Measurements from ENCODE around the gene FAHD2A. TPM values are rescaled to one million over a fixed set of nuclear protein-coding genes. Genes with fewer than 3 reads are reported as not detected.
A peak's percentile ranks its signal among the peaks of the same experiment; 100 is the strongest.

The FAHD2A gene
- total RNA-seq, 1 donor from 2014 or later, result 40.4 TPM

DNA sequence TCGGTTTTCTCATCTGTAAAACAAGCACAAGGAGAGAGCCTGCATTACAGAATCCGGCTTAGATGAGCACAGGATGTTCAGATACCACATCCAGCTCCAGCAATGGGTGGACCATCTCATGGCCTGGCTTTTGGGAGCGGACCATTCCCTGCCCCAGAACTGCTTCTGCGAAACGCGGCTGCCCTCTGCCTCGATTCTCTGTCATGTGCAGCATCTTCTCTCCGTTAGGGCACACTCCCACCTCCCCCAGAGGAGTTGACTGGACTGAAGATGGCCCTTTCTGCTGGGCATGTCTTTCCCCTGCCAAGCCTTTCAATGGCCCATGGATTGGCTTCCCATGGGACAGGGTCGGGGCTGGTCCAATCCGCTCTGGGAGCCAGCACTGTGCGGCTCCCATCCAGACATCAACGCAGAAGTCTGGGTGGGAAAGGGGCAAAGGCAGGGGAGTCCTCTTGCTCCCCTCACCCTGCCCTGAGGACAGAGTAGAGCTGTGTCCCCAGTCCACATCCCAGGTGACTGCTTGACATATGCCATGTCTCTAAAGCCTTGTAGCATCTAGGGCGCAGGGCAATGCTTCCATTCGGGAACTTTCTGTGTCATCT, 14.3 kb upstream of the FAHD2A start:
- no peak overlapping the region for H3K4me3 Mint-ChIP-seq (ENCODE audit: unreplicated experiment)
- H3K36me3 Mint-ChIP-seq (ENCODE audit: unreplicated experiment), result no peaks in the 10 kb centered on the region
- H3K27ac Mint-ChIP-seq (ENCODE audit: unreplicated experiment), result no peak overlapping the region
- H3K27me3 Mint-ChIP-seq (ENCODE audit: unreplicated experiment), result peaks cover 2% of the 10 kb centered on the region
- H3K9me3 Mint-ChIP-seq (ENCODE audit: unreplicated experiment), result no peaks in the 10 kb centered on the region
- peak; percentile 78 for DNase-seq (ENCODE audit: extremely low spot score, unreplicated experiment)
- TF ChIP-seq, protein P1, sequence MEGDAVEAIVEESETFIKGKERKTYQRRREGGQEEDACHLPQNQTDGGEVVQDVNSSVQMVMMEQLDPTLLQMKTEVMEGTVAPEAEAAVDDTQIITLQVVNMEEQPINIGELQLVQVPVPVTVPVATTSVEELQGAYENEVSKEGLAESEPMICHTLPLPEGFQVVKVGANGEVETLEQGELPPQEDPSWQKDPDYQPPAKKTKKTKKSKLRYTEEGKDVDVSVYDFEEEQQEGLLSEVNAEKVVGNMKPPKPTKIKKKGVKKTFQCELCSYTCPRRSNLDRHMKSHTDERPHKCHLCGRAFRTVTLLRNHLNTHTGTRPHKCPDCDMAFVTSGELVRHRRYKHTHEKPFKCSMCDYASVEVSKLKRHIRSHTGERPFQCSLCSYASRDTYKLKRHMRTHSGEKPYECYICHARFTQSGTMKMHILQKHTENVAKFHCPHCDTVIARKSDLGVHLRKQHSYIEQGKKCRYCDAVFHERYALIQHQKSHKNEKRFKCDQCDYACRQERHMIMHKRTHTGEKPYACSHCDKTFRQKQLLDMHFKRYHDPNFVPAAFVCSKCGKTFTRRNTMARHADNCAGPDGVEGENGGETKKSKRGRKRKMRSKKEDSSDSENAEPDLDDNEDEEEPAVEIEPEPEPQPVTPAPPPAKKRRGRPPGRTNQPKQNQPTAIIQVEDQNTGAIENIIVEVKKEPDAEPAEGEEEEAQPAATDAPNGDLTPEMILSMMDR (IDR thresholded peaks at IDR 0.05), result no peak
- H3K4me1 Mint-ChIP-seq (ENCODE audit: unreplicated experiment), result peaks cover 7% of the 10 kb centered on the region

DNA sequence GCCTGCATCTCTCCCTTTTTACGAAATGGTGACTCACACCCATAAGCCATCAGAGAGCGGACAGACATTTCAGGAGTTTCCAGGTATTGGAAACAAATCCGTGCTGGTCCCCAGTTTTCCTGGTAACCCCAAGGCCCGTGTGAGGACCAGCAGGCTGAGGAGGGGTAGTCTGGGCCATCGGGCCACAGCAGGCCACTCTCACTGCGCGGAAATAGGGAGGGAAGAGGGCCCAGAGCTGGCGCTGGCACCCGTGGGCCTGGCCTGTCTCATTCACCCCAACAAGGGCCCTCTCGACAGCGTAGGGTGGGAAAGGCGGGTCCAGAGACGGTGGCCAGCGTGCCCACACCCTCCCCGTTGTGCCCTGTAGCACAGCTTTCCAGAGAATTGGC, 13.7 kb upstream of the FAHD2A start:
- H3K4me1 Mint-ChIP-seq (ENCODE audit: unreplicated experiment), result peaks cover 7% of the 10 kb centered on the region
- TF ChIP-seq, protein P1 (IDR thresholded peaks at IDR 0.05), result no peak
- DNase-seq (ENCODE audit: extremely low spot score, unreplicated experiment), result no peak
- H3K9me3 Mint-ChIP-seq (ENCODE audit: unreplicated experiment), result no peaks in the 10 kb centered on the region
- H3K27me3 Mint-ChIP-seq (ENCODE audit: unreplicated experiment), result peaks cover 2% of the 10 kb centered on the region
- no peak overlapping the region for H3K4me3 Mint-ChIP-seq (ENCODE audit: unreplicated experiment)
- H3K36me3 Mint-ChIP-seq (ENCODE audit: unreplicated experiment), result no peaks in the 10 kb centered on the region
- H3K27ac Mint-ChIP-seq (ENCODE audit: unreplicated experiment), result no peak overlapping the region

DNA sequence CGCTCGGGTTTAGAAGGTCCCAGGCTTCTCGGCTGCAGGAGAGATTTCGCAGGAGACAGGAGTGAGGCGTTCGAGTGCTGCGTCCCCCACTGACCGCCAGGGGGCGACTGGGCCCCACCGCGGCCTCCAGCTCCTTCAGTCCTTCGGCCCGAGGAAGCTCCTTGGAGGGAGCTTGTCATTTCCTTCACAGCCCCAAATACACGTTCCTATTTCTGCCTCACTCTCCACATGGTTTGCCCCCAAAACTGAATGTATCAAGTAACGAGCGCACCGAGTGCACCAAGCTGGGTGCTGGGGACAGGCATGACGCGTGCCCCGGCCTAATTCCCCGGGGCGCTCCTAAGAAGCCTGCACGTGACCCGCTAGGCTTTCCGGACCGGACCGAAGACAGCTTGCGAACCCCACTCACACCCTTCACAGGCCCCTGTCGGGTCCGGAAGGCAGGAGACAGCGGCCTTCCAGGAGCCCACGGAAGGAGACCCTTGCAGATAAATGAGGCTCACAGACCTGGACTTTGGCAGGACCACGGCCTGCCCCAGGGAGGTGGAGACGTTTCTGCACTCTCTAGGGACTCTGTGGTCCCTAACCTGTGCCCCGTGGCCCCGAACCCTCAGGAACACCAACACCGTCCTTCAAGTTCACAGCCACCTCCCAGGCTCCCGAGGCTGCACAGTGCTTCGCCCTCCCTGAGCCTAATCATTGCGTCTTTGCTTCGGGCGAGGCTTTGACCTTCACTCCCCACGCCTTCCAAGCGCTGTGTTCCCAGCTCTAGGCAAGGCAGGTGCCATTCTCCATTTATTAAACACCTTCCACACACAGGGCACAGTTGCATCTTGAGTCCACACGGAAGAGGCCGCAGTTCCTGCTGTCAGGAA, 13.0 kb upstream of the FAHD2A start:
- no peak overlapping the region for H3K27ac Mint-ChIP-seq (ENCODE audit: unreplicated experiment)

DNA sequence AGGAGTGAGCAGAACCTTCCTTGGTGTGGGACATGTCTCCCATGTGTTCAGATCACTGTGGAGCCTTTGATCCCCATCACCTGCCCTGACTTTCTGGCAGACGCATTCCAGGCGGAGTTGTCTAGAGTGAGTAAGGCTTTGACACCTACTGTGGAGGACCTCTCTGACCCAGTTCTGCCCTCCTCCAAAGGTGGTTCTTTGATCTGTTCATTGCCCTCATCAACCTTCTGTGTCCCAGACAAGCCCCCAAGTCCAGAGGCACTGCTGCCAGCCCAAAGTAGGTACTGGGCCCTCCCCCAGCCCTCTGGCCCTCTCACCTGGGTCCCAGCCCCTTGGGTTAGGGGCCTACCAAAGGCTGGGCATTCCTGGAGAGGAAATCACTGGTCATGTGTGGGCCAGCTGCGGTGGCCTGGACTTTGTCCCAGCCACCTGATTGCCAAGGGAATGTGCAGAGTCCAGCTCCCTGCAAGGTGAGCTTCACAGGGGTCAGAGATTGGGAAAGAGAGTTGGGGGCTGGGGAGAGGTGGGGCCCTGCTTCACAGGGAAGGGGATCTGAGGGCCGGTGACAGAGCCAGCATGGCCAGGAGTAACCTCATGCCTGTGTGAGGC, 12.1 kb upstream of the FAHD2A start:
- no peak for DNase-seq (ENCODE audit: extremely low spot score, unreplicated experiment)
- TF ChIP-seq, protein P1 (IDR thresholded peaks at IDR 0.05), result no peak
- peaks cover 2% of the 10 kb centered on the region for H3K27me3 Mint-ChIP-seq (ENCODE audit: unreplicated experiment)
- H3K9me3 Mint-ChIP-seq (ENCODE audit: unreplicated experiment), result no peaks in the 10 kb centered on the region
- H3K36me3 Mint-ChIP-seq (ENCODE audit: unreplicated experiment), result no peaks in the 10 kb centered on the region
- no peaks in the 10 kb centered on the region for H3K4me1 Mint-ChIP-seq (ENCODE audit: unreplicated experiment)
- no peak overlapping the region for H3K4me3 Mint-ChIP-seq (ENCODE audit: unreplicated experiment)
- no peak overlapping the region for H3K27ac Mint-ChIP-seq (ENCODE audit: unreplicated experiment)

More for the DNA sequence above, 13.0 kb upstream of the FAHD2A start:
- Mint-ChIP-seq H3K36me3 (ENCODE audit: unreplicated experiment) (no peaks in the 10 kb centered on the region), H3K4me3 (ENCODE audit: unreplicated experiment) (no peak overlapping the region), H3K4me1 (ENCODE audit: unreplicated experiment) (peaks cover 5% of the 10 kb centered on the region), H3K9me3 (ENCODE audit: unreplicated experiment) (no peaks in the 10 kb centered on the region), H3K27me3 (ENCODE audit: unreplicated experiment) (peaks cover 2% of the 10 kb centered on the region)
- no peak for DNase-seq (ENCODE audit: extremely low spot score, unreplicated experiment)
- TF ChIP-seq, protein P1 (IDR thresholded peaks at IDR 0.05), result peak; percentile 81

DNA sequence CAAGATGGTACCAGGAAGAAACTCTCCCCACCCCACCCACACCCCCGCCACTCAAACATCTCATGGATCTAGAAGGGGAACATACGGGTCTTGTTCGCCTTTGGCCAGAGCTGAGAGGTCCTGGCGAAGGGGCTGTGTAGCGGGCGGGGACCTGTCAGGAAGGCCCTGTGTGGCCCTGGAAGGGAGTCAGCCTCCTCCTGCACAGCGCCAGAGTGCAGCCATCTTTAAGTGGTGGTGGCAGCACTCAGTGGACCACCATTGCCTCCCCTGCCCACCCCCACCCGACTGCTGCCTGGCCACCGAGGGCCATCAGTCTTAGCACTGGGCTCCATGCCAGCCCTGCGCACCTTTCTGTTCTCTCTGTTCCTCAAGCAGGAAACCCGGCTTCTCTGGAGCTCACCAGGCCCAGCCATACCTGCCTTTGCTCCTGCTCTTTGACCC, 11.6 kb upstream of the FAHD2A start:
- DNase-seq (ENCODE audit: extremely low spot score, unreplicated experiment), result no peak
- TF ChIP-seq, protein P1 (IDR thresholded peaks at IDR 0.05), result no peak
- no peak overlapping the region for H3K4me3 Mint-ChIP-seq (ENCODE audit: unreplicated experiment)
- no peaks in the 10 kb centered on the region for H3K4me1 Mint-ChIP-seq (ENCODE audit: unreplicated experiment)
- H3K9me3 Mint-ChIP-seq (ENCODE audit: unreplicated experiment), result no peaks in the 10 kb centered on the region
- no peak overlapping the region for H3K27ac Mint-ChIP-seq (ENCODE audit: unreplicated experiment)
- peaks cover 2% of the 10 kb centered on the region for H3K27me3 Mint-ChIP-seq (ENCODE audit: unreplicated experiment)
- H3K36me3 Mint-ChIP-seq (ENCODE audit: unreplicated experiment), result no peaks in the 10 kb centered on the region

All from osteocyte (in vitro differentiated cells).